Measurements from ENCODE around the gene HIRIP3.
A peak's percentile ranks its signal among the peaks of the same experiment; 100 is the strongest.
"Not testable (repeated sequence)": the region's sequence is repeated elsewhere in the genome, so short reads cannot be mapped to it uniquely, and the experiment has no call there.

The HIRIP3 gene

GRCh38 chr16:29982560-29983419, 12.6 kb downstream of the HIRIP3 start:
- DNase-seq = no peak

- no peak for DNase-seq
Observed at GRCh38 chr16:29978564-29979270, 16.7 kb downstream of the HIRIP3 start.

- no peak for DNase-seq
Observed at GRCh38 chr16:29978081-29978480, 17.3 kb downstream of the HIRIP3 start.

- DNase-seq = no peak
Observed at GRCh38 chr16:29977063-29977825, 18.2 kb downstream of the HIRIP3 start.

- no peak for DNase-seq
Observed at GRCh38 chr16:29975811-29976511, 19.5 kb downstream of the HIRIP3 start.

GRCh38 chr16:29975134-29975538, 20.3 kb downstream of the HIRIP3 start:
- DNase-seq = no peak

GRCh38 chr16:29974291-29975133, 20.9 kb downstream of the HIRIP3 start:
- peak; percentile 34 for DNase-seq

- peak; percentile 98 for DNase-seq
Observed at GRCh38 chr16:29973384-29974246, 21.8 kb downstream of the HIRIP3 start, which contains the start of gene TAOK2. TSS of gene TAOK2 (plus strand) at chr16:29973868. CDS start at chr16:29977773, 3,905 bp downstream.

- no peak for DNase-seq
Observed at GRCh38 chr16:29972992-29973383, 22.4 kb downstream of the HIRIP3 start.

- DNase-seq = no peak
Observed at GRCh38 chr16:29972500-29972899, 22.9 kb downstream of the HIRIP3 start.

- no peak for DNase-seq
Observed at GRCh38 chr16:29971304-29971703, 24.1 kb downstream of the HIRIP3 start.

- DNase-seq = no peak
Observed at GRCh38 chr16:29968205-29968604, 27.2 kb downstream of the HIRIP3 start.

- no peak for DNase-seq
Observed at GRCh38 chr16:29963021-29963743, 32.2 kb downstream of the HIRIP3 start.

GRCh38 chr16:29962344-29962994, 32.9 kb downstream of the HIRIP3 start:
- peak; percentile 29 for DNase-seq

GRCh38 chr16:29961479-29962343, 33.7 kb downstream of the HIRIP3 start, which contains the start of gene TMEM219:
TSS of gene TMEM219 (plus strand) at chr16:29962079. CDS start at chr16:29963144, 1,065 bp downstream.
- peak; percentile 89 for DNase-seq

GRCh38 chr16:29961127-29961478, 34.3 kb downstream of the HIRIP3 start:
- DNase-seq = peak; percentile 23

- not testable (repeated sequence) for DNase-seq
Observed at GRCh38 chr16:29959821-29960220, 35.6 kb downstream of the HIRIP3 start.

GRCh38 chr16:29959293-29959692, 36.1 kb downstream of the HIRIP3 start:
- no peak for DNase-seq
